Retinal pigment epithelial cell (primary cell): ENCODE measurements around the gene POU4F3.
A peak's percentile ranks its signal among the peaks of the same experiment; 100 is the strongest.

ENCODE experiments used
- DNase-seq: peaks from one replicate; pipeline ENCODE4 v3.0.0-alpha.2; 2010; ENCODE audit warnings: low read depth
- H3K4me3 ChIP-seq: 2 replicates; pipeline ENCODE4 v1.5.1; 2011; ENCODE audit warnings: mild to moderate bottlenecking, low read length, control low read depth, moderate library complexity
- TF ChIP-seq, protein P1 (sequence below): conservative IDR thresholded peaks from 2 replicates; pipeline ENCODE4 v1.5.1; 2011; ENCODE audit warnings: low read depth, low read length, control low read depth, inconsistent platforms

The POU4F3 gene

DNA sequence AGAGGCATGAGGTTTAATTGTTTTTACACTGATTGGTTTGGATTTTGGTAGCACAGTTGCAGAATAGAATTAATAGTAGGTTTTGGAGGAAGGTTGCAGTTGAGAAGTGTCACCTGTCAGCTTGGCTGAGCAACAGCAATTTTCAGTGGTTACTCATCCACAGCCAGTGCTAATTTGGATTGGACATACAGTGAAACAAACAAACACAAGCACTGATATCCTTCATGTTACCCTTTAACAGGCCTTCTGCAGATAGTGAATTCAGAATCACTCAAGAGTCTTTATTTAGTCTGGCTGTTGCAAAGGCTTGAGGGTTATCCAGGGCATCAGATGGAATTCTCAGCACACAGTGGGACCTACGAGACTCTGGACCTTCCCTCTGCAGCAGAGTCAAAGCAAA lies 31.8 kb upstream of the POU4F3 start:
- H3K4me3 ChIP-seq, result no peak overlapping the region
- no peak for DNase-seq
- TF ChIP-seq, protein P1, sequence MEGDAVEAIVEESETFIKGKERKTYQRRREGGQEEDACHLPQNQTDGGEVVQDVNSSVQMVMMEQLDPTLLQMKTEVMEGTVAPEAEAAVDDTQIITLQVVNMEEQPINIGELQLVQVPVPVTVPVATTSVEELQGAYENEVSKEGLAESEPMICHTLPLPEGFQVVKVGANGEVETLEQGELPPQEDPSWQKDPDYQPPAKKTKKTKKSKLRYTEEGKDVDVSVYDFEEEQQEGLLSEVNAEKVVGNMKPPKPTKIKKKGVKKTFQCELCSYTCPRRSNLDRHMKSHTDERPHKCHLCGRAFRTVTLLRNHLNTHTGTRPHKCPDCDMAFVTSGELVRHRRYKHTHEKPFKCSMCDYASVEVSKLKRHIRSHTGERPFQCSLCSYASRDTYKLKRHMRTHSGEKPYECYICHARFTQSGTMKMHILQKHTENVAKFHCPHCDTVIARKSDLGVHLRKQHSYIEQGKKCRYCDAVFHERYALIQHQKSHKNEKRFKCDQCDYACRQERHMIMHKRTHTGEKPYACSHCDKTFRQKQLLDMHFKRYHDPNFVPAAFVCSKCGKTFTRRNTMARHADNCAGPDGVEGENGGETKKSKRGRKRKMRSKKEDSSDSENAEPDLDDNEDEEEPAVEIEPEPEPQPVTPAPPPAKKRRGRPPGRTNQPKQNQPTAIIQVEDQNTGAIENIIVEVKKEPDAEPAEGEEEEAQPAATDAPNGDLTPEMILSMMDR, result no peak

DNA sequence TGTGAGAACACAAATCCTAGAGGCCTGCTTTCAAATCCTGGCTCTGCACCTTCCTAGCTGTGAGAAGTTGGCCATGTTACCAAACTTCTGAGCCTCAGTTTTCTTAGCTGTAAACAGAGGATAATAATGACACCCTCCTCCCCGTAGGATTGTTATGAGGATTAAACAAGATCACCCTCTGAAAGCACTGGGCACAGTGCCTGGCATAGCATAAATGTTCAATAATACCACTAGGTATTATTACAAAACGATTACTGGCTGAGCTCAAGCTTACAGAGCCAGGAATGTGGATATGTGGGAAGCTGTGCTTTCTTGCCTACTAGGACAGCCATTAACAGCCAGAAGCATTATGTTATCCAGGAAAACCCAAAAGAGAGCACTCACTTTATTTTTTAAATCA lies 30.8 kb upstream of the POU4F3 start:
- TF ChIP-seq, protein P1, result no peak
- DNase-seq, result peak; percentile 81
- H3K4me3 ChIP-seq, result no peak overlapping the region

DNA sequence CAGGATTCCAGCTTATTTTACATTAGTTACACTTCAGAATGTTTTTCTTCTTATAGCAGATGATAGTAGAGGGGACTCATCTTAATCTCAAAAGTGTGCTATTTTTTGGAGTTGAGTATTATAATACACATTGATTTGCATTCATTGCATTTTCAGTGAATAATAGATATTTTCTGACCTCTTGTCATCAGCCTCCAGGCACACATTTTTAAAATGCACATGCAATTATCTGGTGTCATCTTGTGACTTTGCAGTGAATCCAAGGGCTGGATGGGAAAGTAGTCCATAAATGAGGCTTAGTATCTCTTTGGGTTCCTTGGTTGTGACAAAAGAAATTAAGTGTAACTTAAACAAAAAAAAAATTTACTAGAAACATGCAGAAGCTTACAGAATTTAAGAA lies 28.1 kb upstream of the POU4F3 start:
- no peak for DNase-seq
- no peak overlapping the region for H3K4me3 ChIP-seq
- TF ChIP-seq, protein P1, result no peak

DNA sequence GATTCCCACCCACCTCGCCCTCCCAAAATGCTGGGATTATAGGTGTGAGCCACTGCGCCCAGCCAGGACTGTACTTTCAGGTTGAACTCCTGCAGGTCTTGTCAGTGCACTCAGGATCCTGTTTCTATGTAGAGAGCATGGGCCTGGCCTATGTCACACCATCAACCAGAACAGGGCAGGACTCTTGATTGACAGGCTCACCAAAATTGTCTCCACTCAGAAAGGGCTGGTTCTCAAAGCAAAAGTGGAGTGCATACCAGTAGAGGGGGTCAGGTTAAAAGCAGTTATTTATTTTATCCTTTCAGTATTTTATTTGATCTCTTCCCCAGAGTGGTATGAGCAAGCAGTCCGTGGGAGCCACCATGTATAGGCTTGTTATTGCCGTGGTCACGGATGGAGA lies 27.4 kb upstream of the POU4F3 start:
- TF ChIP-seq, protein P1, result no peak

DNA sequence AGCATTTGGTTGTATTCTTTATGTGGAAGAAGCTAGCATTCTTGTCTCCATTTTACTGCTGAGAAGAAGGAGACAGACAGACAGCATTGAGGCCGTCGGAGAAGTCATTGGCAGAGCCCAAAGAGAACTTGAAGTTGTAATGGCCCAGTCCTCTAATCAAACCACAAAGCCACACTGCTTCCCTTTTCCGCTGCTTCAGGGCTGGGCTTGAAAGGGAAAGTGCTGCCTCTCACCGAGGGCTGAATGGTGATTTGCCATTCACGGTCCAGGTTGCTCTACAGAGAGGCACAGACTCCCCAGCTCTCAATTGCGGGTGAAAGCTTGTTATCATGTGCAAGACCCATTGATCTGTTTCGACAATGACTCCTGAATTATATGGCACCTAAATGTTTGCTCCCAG lies 25.6 kb upstream of the POU4F3 start:
- TF ChIP-seq, protein P1, result no peak
- H3K4me3 ChIP-seq, result no peak overlapping the region
- DNase-seq, result no peak

More for the DNA sequence above, 27.4 kb upstream of the POU4F3 start:
- no peak for DNase-seq
- no peak overlapping the region for H3K4me3 ChIP-seq

DNA sequence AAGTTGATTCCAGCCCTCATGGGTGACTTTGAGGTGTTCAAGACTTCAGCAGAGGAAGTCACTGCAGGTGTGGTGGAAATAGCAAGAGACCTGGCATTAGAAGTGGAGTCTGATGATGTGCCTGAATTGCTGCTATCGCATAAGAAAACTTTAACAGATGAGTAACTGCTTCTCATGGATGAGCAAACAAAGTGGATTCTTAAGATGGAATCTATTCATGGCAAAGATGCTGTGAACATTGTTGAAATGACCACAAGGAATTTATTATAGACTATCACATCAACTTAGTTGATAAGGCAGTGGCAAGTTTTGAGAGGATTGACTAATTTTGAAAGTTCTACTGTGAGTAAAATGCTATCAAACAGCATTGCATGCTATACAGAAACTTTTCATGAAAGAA lies 17.1 kb upstream of the POU4F3 start:
- H3K4me3 ChIP-seq, result no peak overlapping the region
- DNase-seq, result no peak
- TF ChIP-seq, protein P1, result no peak

DNA sequence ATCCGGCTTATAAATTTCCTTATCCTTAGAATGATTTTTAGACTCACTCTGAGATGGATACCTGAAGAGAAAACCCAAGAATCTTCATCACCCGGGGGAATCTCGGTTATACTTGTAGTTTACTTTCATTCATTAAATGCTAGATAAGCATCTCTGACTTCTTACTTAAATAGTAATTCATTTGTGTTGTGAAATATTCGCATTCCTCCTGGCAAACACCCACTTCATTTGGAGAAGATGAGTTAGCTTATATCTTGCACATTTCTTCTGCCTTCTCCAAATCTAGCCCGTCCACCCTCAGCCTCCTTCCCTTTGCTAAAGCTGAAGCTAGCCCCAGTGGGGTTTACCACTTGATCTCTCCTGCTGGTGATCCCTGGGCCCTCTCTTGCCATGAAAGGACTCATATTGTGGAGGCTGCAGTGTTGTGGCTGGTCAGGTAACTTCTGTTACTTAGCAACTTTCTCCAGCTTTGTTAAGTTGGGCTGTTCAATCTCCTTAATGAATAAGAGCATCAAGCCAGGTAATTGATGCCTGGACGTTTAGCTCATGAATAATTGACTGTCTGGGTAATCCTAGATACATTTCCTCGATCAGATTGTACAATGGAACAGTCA lies 11.3 kb upstream of the POU4F3 start:
- no peak for DNase-seq
- TF ChIP-seq, protein P1, result no peak

More for the DNA sequence above, 11.3 kb upstream of the POU4F3 start:
- no peak overlapping the region for H3K4me3 ChIP-seq
